Stimulated activated CD4-positive, alpha-beta T cell treated with anti-CD3 and anti-CD28 coated beads, Interleukin-12 subunit alpha, Interleukin-12 subunit beta, amount 100 ng/mL, for 4 hours (primary cell): Measurements from ENCODE around the gene ST8SIA2.

ENCODE experiments used
- DNase-seq: peaks from one replicate; pipeline ENCODE4 v3.0.0-alpha.2; 2020

ST8SIA2 gene

GRCh38 chr15:92393071-92393979 lies at the start of gene ST8SIA2:
TSS of gene ST8SIA2 (plus strand) at chr15:92393881. CDS start at chr15:92394065, 184 bp downstream.
- no peak for DNase-seq

GRCh38 chr15:92343924-92344643 lies 49.6 kb upstream of the ST8SIA2 start:
- DNase-seq = no peak

GRCh38 chr15:92346063-92346462 lies 47.6 kb upstream of the ST8SIA2 start:
- DNase-seq = no peak

GRCh38 chr15:92355307-92355706 lies 38.4 kb upstream of the ST8SIA2 start:
- no peak for DNase-seq

- no peak for DNase-seq
These were observed 32.2 kb upstream of the ST8SIA2 start for GRCh38 chr15:92361321-92362000.

GRCh38 chr15:92362001-92362350 lies 31.7 kb upstream of the ST8SIA2 start:
- DNase-seq = no peak

GRCh38 chr15:92365084-92365483 lies 28.6 kb upstream of the ST8SIA2 start:
- DNase-seq = no peak

GRCh38 chr15:92365906-92366305 lies 27.8 kb upstream of the ST8SIA2 start:
- no peak for DNase-seq

GRCh38 chr15:92366381-92366780 lies 27.3 kb upstream of the ST8SIA2 start:
- no peak for DNase-seq

GRCh38 chr15:92375057-92375456 lies 18.6 kb upstream of the ST8SIA2 start:
- no peak for DNase-seq

- DNase-seq = no peak
These were observed 17.6 kb upstream of the ST8SIA2 start for GRCh38 chr15:92376109-92376508.

GRCh38 chr15:92377083-92377789 lies 16.4 kb upstream of the ST8SIA2 start:
- no peak for DNase-seq

- peak; percentile 10 for DNase-seq
These were observed 10.0 kb upstream of the ST8SIA2 start for GRCh38 chr15:92383519-92384324.

GRCh38 chr15:92384381-92384780 lies 9.3 kb upstream of the ST8SIA2 start:
- DNase-seq = no peak

GRCh38 chr15:92385096-92385495 lies 8.6 kb upstream of the ST8SIA2 start:
- DNase-seq = no peak

GRCh38 chr15:92391640-92392039 lies 2.0 kb upstream of the ST8SIA2 start:
- no peak for DNase-seq

- no peak for DNase-seq
These were observed 1.2 kb upstream of the ST8SIA2 start for GRCh38 chr15:92392462-92392861.

- no peak for DNase-seq
These were observed 263 bp downstream of the ST8SIA2 start for GRCh38 chr15:92393980-92394308.

GRCh38 chr15:92394309-92395097 lies 822 bp downstream of the ST8SIA2 start:
- DNase-seq = no peak

- no peak for DNase-seq
These were observed 1.5 kb downstream of the ST8SIA2 start for GRCh38 chr15:92395098-92395635.
